Measurements from ENCODE around the gene RRBP1.

GRCh38 chr20:17709361-17710293 is 27.6 kb upstream of the RRBP1 start:
- TF ChIP-seq, protein P1, sequence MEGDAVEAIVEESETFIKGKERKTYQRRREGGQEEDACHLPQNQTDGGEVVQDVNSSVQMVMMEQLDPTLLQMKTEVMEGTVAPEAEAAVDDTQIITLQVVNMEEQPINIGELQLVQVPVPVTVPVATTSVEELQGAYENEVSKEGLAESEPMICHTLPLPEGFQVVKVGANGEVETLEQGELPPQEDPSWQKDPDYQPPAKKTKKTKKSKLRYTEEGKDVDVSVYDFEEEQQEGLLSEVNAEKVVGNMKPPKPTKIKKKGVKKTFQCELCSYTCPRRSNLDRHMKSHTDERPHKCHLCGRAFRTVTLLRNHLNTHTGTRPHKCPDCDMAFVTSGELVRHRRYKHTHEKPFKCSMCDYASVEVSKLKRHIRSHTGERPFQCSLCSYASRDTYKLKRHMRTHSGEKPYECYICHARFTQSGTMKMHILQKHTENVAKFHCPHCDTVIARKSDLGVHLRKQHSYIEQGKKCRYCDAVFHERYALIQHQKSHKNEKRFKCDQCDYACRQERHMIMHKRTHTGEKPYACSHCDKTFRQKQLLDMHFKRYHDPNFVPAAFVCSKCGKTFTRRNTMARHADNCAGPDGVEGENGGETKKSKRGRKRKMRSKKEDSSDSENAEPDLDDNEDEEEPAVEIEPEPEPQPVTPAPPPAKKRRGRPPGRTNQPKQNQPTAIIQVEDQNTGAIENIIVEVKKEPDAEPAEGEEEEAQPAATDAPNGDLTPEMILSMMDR (IDR thresholded peaks at IDR 0.05) = no peak
- no peak for TF ChIP-seq POLR2A (IDR thresholded peaks at IDR 0.05)

Measured in lower leg skin (tissue), 3 donors.